Measurements from ENCODE around the gene CADPS2. TPM values are rescaled to one million over a fixed set of nuclear protein-coding genes. Genes with fewer than 3 reads are reported as not detected.

Gene CADPS2
- polyA plus RNA-seq, 1 experiment, result 0.38 TPM

GRCh38 chr7:122902751-122903495 is 16.7 kb upstream of the CADPS2 start:
- CTCF ChIA-PET, result no interaction called here
- no peaks in the 10 kb centered on the region for H3K27me3 ChIP-seq (ENCODE audit: control insufficient read depth, insufficient read depth, low read length)
- H3K4me3 ChIP-seq (ENCODE audit: low read depth, low read length), result no peak overlapping the region
- no peak for DNase-seq (ENCODE audit: low read depth)
- no peak for TF ChIP-seq CTCF (IDR thresholded peaks at IDR 0.05; ENCODE audit: insufficient read depth, low read depth, low read length)
- POLR2A ChIA-PET, result no interaction called here
- H3K36me3 ChIP-seq (ENCODE audit: control insufficient read depth, insufficient read depth, low read length), result no peaks in the 10 kb centered on the region

- Histone ChIP-seq H3K27me3 (ENCODE audit: control insufficient read depth, insufficient read depth, low read length) (no peaks in the 10 kb centered on the region), H3K36me3 (ENCODE audit: control insufficient read depth, insufficient read depth, low read length) (no peaks in the 10 kb centered on the region), H3K4me3 (ENCODE audit: low read depth, low read length) (no peak overlapping the region)
- DNase-seq (ENCODE audit: low read depth), result no peak
- POLR2A ChIA-PET, result no interaction called here
- CTCF ChIA-PET, result no interaction called here
- no peak for TF ChIP-seq CTCF (IDR thresholded peaks at IDR 0.05; ENCODE audit: insufficient read depth, low read depth, low read length)
These were observed 15.0 kb upstream of the CADPS2 start for GRCh38 chr7:122901250-122901649.

- no peak for TF ChIP-seq CTCF (IDR thresholded peaks at IDR 0.05; ENCODE audit: insufficient read depth, low read depth, low read length)
- DNase-seq (ENCODE audit: low read depth), result no peak
- no peak overlapping the region for H3K4me3 ChIP-seq (ENCODE audit: low read depth, low read length)
- H3K27me3 ChIP-seq (ENCODE audit: control insufficient read depth, insufficient read depth, low read length), result no peaks in the 10 kb centered on the region
- ChIA-PET CTCF (no interaction called here), POLR2A (no interaction called here)
- no peaks in the 10 kb centered on the region for H3K36me3 ChIP-seq (ENCODE audit: control insufficient read depth, insufficient read depth, low read length)
These were observed 10.2 kb upstream of the CADPS2 start for GRCh38 chr7:122896509-122896908.

- DNase-seq (ENCODE audit: low read depth), result no peak
- CTCF ChIA-PET, result no interaction called here
These were observed 7.2 kb upstream of the CADPS2 start for GRCh38 chr7:122893486-122893885.

GRCh38 chr7:122889116-122889515 is 2.9 kb upstream of the CADPS2 start:
- ChIA-PET POLR2A (no interaction called here), CTCF (no interaction called here)
- no peaks in the 10 kb centered on the region for H3K36me3 ChIP-seq (ENCODE audit: control insufficient read depth, insufficient read depth, low read length)
- TF ChIP-seq CTCF (IDR thresholded peaks at IDR 0.05; ENCODE audit: insufficient read depth, low read depth, low read length), result no peak
- no peak for DNase-seq (ENCODE audit: low read depth)
- no peak overlapping the region for H3K4me3 ChIP-seq (ENCODE audit: low read depth, low read length)
- H3K27me3 ChIP-seq (ENCODE audit: control insufficient read depth, insufficient read depth, low read length), result peaks cover 5% of the 10 kb centered on the region

More at GRCh38 chr7:122893486-122893885, 7.2 kb upstream of the CADPS2 start:
- POLR2A ChIA-PET, result no interaction called here
- no peak for TF ChIP-seq CTCF (IDR thresholded peaks at IDR 0.05; ENCODE audit: insufficient read depth, low read depth, low read length)
- no peaks in the 10 kb centered on the region for H3K27me3 ChIP-seq (ENCODE audit: control insufficient read depth, insufficient read depth, low read length)
- H3K4me3 ChIP-seq (ENCODE audit: low read depth, low read length), result no peak overlapping the region
- H3K36me3 ChIP-seq (ENCODE audit: control insufficient read depth, insufficient read depth, low read length), result no peaks in the 10 kb centered on the region
